DOHH2 (cell line): ENCODE results near the gene MOGAT2.

Experiments used
- H3F3A ChIP-seq: fragments of 200-600 bp; sonication (generic), shearing (Covaris generic); 2 replicates; pipeline ENCODE4 v1.6.0; 2016; ENCODE audit warnings: antibody characterized with exemption, mild to moderate bottlenecking; ENCODE audit not compliant: control insufficient read depth, insufficient read depth
- H3K27ac ChIP-seq: fragments of 200-600 bp; sonication (generic); 2 replicates; pipeline ENCODE4 v1.5.1; 2014; ENCODE audit warnings: low read depth, mild to moderate bottlenecking, low read length, moderate library complexity
- H3K27me3 ChIP-seq: fragments of 200-600 bp; sonication (generic); 2 replicates; pipeline ENCODE4 v1.6.1; 2014; ENCODE audit warnings: mild to moderate bottlenecking, low read length, mixed read lengths; ENCODE audit not compliant: control insufficient read depth
- H3K36me3 ChIP-seq: fragments of 200-600 bp; sonication (generic); 2 replicates; pipeline ENCODE4 v1.6.1; 2014; ENCODE audit warnings: mild to moderate bottlenecking, low read length, moderate library complexity, mixed read lengths; ENCODE audit not compliant: control insufficient read depth
- H3K4me1 ChIP-seq: fragments of 200-600 bp; sonication (generic); 2 replicates; pipeline ENCODE4 v1.6.1; 2014; ENCODE audit warnings: mild to moderate bottlenecking, low read length, mixed read lengths; ENCODE audit not compliant: control insufficient read depth
- H3K4me2 ChIP-seq: fragments of 200-600 bp; sonication (generic); 2 replicates; pipeline ENCODE4 v1.6.0; 2014; ENCODE audit warnings: mild to moderate bottlenecking, low read length, moderate library complexity
- H3K4me3 ChIP-seq: fragments of 200-600 bp; sonication (generic); 2 replicates; pipeline ENCODE4 v1.5.1; 2014; ENCODE audit warnings: mild to moderate bottlenecking, low read length, mixed read lengths
- H3K79me2 ChIP-seq: fragments of 200-600 bp; sonication (generic); 2 replicates; pipeline ENCODE4 v1.6.1; 2014; ENCODE audit warnings: mild to moderate bottlenecking, low read length, mixed read lengths; ENCODE audit not compliant: control insufficient read depth
- H3K9me2 ChIP-seq: fragments of 200-600 bp; sonication (generic); replicated peaks from 2 replicates; pipeline ENCODE4 v1.6.1; 2014; ENCODE audit warnings: mild to moderate bottlenecking, low read length, mixed read lengths; ENCODE audit not compliant: control insufficient read depth
- H3K9me3 ChIP-seq: fragments of 200-600 bp; sonication (generic); 2 replicates; pipeline ENCODE4 v1.6.1; 2014; ENCODE audit warnings: antibody characterized with exemption, low read length, mixed read lengths; ENCODE audit not compliant: control insufficient read depth, insufficient read depth
- H4K20me1 ChIP-seq: fragments of 200-600 bp; sonication (generic); 2 replicates; pipeline ENCODE4 v1.6.0; 2014; ENCODE audit warnings: low read depth, mild to moderate bottlenecking, antibody characterized with exemption, low read length, moderate library complexity; ENCODE audit not compliant: control insufficient read depth, insufficient read depth
- EZH2phosphoT487 ChIP-seq: fragments of 200-600 bp; sonication (generic); IDR thresholded peaks from 2 replicates; pipeline ENCODE4 v1.6.1; 2017; ENCODE audit warnings: borderline replicate concordance, mild to moderate bottlenecking, antibody characterized with exemption, low read length, moderate library complexity, mixed read lengths
- TF ChIP-seq, protein P1 (sequence below): fragments of 200-600 bp; sonication (generic); IDR thresholded peaks from one replicate; pipeline ENCODE4 v1.5.1; 2014; ENCODE audit warnings: antibody characterized with exemption, mild to moderate bottlenecking, low read depth, low read length; ENCODE audit not compliant: poor library complexity, severe bottlenecking

The MOGAT2 gene

DNA sequence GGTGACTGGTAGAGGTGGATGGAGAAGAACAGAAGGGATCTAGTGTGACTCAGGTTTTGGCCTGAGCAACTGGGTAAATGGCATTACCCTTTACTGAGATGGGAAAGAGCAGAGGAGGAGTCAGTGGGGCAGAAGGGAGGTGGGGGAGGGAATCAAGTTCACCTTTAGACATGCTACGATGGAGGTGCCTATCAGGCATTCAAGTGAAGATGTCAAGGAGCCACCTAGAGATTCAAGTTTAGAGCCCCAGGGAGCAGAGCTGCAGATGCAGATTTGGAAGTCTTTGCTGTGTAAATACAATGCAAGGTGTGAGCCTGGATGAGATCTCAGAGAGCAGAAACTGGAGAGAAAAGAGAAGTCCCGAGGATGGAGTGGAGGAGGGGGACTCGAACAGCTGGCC lies 979 bp upstream of the MOGAT2 start:
- Histone ChIP-seq H3K79me2 (no peaks in the 10 kb centered on the region), H3K27me3 (peaks cover 13% of the 10 kb centered on the region), H3K27ac (no peak overlapping the region), H3K9me2 (no peaks in the 10 kb centered on the region), H3F3A (no peaks in the 10 kb centered on the region), H3K36me3 (no peaks in the 10 kb centered on the region), H3K4me1 (no peaks in the 10 kb centered on the region), H3K4me3 (no peak overlapping the region), H4K20me1 (no peaks in the 10 kb centered on the region), H3K9me3 (no peaks in the 10 kb centered on the region), H3K4me2 (no peak overlapping the region)
- TF ChIP-seq, protein P1, sequence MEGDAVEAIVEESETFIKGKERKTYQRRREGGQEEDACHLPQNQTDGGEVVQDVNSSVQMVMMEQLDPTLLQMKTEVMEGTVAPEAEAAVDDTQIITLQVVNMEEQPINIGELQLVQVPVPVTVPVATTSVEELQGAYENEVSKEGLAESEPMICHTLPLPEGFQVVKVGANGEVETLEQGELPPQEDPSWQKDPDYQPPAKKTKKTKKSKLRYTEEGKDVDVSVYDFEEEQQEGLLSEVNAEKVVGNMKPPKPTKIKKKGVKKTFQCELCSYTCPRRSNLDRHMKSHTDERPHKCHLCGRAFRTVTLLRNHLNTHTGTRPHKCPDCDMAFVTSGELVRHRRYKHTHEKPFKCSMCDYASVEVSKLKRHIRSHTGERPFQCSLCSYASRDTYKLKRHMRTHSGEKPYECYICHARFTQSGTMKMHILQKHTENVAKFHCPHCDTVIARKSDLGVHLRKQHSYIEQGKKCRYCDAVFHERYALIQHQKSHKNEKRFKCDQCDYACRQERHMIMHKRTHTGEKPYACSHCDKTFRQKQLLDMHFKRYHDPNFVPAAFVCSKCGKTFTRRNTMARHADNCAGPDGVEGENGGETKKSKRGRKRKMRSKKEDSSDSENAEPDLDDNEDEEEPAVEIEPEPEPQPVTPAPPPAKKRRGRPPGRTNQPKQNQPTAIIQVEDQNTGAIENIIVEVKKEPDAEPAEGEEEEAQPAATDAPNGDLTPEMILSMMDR, result no peak
- TF ChIP-seq EZH2phosphoT487, result no peak

GRCh38 chr11:75718419-75719339 lies 1.0 kb downstream of the MOGAT2 start:
- TF ChIP-seq, protein P1, result no peak
- TF ChIP-seq EZH2phosphoT487, result no peak
- Histone ChIP-seq H3K4me1 (no peaks in the 10 kb centered on the region), H3K4me3 (no peak overlapping the region), H3K27me3 (peaks cover 3% of the 10 kb centered on the region; the same call in 1 of the 2 replicates), H3K36me3 (no peaks in the 10 kb centered on the region), H3F3A (no peaks in the 10 kb centered on the region), H3K4me2 (no peak overlapping the region), H3K27ac (no peak overlapping the region), H3K9me3 (no peaks in the 10 kb centered on the region), H3K9me2 (no peaks in the 10 kb centered on the region), H4K20me1 (no peaks in the 10 kb centered on the region), H3K79me2 (no peaks in the 10 kb centered on the region)

GRCh38 chr11:75719340-75720239 lies 2.0 kb downstream of the MOGAT2 start:
- Histone ChIP-seq H3K27ac (no peak overlapping the region), H3K4me3 (no peak overlapping the region), H3K36me3 (no peaks in the 10 kb centered on the region), H3K79me2 (no peaks in the 10 kb centered on the region), H4K20me1 (no peaks in the 10 kb centered on the region), H3K9me3 (no peaks in the 10 kb centered on the region), H3K4me2 (no peak overlapping the region), H3K9me2 (no peaks in the 10 kb centered on the region), H3K27me3 (peaks cover 3% of the 10 kb centered on the region; the same call in 1 of the 2 replicates), H3K4me1 (no peaks in the 10 kb centered on the region), H3F3A (no peaks in the 10 kb centered on the region)
- no peak for TF ChIP-seq EZH2phosphoT487
- TF ChIP-seq, protein P1, result no peak
